HTERT RPE-1 (cell line): ENCODE data around the gene SGF29.
"Not testable (repeated sequence)": the region's sequence is repeated elsewhere in the genome, so short reads cannot be mapped to it uniquely, and the experiment has no call there.

Source experiments
- in situ Hi-C: fragments of 300-500 bp; cut with MboI; formaldehyde crosslinking; loops from 4 replicates; pipeline ENCODE4 v1.14.3; 2020; ENCODE audit warnings: low sequenced_read_pairs

Gene SGF29

DNA sequence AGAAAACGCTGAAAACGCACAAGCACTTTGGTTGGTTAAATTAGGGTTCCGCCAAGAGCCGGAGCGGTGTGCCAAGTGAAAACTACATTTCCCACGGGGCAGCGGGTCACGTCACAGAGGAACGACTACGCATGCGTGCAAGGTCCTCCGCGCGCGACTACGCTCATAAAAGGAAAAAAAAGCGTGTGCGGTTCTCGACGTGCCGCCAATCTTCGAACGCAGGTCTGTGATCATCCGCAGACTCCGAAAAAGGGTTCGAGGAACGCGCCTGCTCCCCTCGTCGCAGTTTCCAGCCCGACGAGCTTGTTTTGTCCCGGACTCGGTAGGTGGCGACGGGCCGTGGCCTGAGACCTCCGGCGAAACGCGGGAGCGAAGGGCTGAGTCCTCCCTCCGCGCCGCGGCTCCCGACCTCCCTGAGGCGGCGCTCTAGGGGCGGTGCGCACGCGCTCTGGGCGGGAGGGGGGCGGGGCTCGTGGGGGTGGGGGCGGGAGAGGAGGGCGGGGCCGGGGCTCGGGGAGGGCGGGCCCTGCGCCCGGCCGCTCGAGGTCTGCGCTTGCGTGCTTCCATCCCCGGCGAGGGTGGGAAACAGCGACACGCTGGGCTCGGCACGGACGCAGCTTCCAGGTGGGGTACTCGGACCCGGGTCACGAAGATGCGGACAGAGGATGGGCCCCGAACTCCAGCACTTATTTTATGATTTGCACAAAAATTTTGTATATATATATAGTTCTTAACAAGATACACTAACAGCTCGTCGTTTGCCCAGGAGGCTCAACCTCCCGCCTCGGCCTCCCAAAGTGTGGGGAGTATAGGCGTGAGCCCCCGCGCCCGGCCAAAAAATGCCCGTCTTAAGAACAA lies at the start of gene SGF29:
TSS of gene SGF29 (plus strand) at position 145 of the 858 bp plus-strand sequence. CDS start 27,150 bp downstream, outside the sequence.
- in situ Hi-C loops: no loop called here

DNA sequence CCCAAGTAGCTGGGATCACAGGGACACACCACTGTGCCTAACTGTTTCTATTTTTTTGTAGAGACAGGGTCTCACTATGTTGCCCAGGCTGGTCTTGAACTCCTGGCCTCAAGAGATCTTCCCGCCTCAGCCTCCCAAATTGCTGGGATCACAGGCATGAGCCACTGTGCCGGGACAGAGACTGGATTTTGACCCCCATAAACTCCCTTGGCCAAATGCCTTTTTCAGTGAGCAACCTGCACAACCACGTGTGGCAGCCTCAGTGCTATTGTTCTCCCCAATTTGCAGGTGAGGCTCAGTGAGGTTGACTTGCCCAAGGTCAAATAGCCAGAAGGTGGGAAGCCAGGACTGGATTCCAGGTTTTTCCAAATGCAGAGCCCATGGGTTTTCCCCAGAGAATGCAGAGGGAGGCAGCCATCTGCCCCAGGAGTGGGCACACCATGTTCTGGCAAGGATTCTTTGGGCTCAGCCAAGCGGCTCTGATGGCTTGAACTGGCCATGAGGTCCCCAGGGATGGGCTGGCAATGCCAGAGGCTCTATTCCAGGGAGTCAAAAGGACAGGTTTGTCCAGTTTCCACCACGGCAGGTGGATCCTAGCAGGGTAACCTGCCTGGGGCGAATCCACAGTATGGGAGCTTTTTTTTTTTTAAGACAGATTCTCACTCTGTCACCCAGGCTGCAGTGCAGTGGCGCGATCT lies 48.9 kb upstream of the SGF29 start:
- in situ Hi-C loops: no loop called here

DNA sequence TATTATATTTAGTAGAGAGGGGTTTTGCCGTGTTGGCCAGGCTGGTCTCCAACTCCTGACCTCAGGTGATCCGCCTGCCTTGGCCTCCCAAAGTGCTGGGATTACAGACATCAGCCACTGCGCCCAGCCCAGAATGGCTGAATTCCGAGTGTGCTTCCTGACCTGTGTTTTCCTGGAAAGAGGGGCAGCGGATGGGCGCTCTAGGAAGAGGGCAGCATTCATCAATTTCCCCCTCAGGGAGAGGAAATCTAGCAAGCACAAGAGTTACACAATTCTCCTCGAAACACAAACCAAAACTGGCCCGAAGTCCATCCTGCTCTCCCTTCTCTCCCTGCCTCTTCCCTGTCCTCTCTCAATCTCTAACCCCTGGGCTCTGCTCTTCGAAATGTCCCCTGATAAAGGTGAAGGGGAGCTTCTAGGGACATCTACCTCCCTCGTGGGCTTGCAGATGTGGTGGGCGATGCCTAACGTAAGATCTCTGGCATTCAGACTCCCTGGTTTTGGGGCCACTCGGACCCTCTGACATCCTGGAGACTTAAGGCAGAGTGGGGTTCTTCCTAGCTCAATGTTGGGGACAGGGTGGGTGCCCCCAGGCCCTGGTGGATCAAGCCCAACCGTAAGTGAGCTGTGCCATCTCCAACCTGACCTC lies 48.1 kb upstream of the SGF29 start:
- in situ Hi-C loops: no loop called here

DNA sequence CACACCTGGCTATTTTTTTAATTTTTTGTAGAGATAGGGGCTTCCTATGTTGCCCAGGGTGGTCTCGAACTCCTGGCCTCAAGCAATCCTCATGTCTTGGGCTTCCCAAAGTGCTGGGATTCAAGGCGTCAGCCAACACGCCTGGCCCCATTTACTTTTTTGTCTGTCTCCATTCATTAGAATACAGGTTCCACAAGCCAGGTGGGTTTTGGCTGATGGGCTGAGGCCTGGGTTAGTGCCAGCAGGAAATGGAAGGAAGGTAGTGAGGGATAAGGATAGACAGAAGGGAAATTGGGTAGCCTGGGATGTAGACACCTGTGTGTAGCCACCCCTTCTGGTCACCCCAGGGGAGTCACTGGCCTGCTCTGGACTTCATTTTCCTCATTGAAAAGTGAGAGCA lies 42.7 kb upstream of the SGF29 start:
- in situ Hi-C loops: no loop called here

DNA sequence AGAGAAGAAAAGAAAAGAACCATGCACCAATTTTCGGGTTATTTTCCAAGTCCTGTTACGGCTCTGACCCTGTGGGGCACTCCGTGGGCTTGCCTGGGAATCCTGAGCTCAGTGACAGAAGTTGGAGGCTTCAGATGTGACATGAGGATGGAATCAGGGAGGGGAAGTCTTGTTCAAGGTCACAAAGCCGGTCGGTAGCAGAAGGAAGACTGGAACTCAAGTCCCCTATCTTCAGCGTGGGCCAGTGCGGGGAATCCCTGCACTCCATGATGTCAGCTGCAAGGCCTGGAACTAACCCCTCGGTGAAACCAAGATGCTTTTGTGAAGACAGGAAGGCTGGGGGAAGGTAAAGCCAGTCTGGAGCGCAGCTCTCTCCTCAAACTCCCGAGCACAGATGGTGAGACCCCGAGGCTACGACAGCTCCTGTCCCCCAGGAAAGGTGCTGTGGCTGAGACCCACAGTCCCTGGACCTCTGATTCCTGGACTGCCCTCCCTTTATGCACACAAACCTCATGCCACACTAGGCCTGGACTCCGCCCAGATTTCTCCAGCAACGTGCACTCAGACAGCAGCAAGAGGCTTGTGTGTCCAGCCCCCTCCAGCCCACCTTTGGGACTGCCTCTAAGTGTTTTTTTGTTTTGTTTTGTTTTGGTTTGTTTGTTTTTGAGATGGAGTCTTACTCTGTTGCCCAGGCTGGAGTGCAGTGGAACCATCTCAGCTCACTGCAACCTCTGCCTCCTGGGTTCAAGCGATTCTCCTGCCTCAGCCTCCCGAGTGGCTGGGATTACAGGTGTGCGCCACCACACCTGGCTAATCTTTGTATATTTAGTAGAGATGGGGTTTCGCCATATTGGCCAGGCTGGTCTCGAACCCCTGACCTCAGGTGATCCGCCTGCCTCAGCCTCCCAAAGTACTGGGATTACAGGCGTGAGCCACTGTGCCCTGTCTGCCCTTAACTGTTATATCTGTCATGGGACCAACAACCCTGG lies 41.6 kb upstream of the SGF29 start:
- in situ Hi-C loops: no loop called here

DNA sequence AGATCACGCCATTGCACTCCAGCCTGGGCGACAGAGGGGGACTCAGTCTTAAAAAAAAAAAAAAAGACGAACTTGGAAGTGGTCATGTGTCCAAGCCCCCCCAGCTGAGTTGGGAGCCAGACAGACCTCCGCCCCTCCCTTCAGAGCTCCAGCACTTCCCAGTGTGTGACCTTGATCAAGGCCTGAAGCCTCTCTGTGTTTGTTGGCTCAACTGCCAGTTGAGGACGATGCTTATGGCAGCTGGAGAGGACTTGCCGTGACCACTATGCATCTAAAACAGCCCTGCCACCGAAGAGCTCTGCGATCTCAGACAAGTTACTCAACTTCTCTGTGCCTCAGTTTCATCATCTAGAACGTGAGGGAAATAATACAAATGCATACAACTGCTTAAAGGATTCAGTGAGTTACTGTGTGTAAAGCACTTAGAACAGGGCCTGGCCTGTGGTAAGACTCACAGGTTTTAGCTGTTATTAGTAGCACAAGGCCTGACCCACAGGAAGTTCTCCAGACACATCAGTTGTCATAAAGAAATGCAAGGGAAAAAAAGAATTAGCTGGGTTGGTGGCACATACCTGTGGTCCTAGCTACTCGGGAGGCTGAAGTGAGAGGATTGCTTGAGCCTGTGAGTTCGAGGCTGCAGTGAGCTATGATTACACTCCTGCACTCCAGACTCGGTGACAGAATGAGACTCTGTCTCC lies 40.1 kb upstream of the SGF29 start:
- in situ Hi-C loops: no loop called here

DNA sequence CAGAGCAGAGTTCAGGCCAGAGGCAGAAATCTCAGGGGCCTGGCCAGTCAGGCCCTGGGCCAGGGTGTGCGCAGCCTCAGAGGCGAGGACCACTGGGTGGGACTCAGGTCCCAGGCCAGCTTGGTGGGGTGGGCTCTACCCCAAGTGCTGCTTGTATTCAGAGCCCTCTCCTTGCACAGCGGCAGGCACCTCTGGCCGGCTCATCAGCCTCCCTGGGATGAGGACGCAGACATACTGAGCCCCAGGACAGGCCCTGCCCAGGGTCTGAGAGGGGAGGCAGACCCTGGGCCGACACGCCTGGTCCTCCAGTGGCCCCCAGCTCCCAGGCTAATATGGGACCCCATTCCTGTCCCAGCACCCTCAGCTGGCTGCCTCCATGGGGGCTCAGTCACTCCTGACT lies 39.5 kb upstream of the SGF29 start:
- in situ Hi-C loops: no loop called here

DNA sequence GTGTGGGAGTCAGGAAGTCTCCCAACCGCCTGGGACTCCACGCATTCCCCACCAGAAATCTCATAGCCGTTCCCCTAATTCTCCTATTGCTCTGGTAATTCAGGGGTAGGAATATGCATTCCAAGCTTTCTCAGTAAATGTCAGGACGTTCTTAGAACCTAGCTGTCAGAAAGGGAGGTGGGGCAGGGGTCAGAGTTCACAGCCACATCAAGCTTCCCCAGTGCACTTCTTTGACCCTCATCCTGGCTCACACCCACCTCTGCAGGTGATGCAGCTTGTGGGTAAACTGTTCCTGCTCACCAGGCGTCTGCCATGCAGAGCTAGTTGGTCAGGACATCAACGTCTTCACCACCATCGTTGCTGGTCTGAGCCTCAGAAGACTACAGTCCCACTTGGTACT lies 33.0 kb upstream of the SGF29 start:
- in situ Hi-C loops: no loop called here

DNA sequence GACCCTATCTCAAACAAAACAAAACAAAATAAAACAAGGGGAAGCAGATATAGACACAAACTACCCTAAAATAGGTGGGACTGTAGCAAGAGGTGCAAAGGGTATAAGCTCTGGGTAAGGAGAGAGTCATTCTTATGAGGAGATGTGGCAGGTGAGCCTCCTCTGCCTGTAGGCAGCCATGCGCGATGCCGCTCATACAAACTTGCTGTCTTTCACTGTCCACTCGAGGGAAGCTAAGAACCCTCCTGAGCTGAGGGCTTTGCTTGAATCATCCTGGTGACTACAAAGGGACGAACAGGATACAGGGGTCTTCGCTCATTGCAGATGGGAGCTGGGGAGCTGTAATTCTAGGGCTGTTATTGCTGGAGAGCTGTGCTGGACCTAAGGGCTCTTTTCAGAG lies 32.3 kb upstream of the SGF29 start:
- in situ Hi-C loops: no loop called here

DNA sequence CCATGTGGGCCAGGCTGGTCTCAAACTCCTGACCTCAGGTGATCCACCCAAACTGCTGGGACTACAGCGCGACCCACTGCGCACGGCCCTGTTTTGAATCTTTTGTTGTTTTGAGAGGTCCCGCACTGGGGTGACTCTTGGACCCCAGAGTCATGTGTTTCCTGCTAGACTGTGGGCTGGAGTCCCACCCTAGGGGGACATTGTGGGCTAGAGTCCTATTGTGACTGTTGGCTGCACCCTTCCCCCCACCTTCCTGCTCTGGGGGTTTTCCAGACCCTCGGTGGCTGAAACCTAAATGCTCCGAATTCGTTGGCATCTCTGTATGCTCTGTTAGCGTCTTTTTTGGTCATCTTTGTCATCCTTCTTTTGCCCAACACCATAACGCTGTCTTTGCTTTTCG lies 30.9 kb upstream of the SGF29 start:
- in situ Hi-C loops: no loop called here

DNA sequence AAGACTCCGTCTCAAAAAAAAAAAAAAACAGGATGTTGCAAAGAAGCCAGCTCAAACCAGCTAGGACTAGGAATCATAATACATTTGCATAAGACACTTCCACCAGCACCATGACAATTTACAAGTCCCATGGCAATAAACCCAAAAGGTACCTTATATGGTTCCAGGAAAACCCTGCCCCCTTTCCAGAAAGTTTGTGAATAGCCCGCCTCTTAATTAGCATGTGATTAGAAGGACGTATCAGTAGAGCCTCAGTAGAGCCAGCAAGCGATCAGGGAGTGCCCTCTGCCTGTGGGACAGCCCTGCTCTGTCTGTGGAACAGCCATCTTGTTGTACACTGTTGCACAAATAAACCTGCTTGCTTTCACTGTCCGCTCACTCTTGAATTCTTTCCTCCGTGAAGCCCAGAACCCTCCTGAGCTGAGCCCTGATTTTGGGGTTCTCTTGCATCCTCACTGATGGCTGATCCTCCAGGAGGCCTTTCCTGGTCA lies 29.0 kb upstream of the SGF29 start:
- in situ Hi-C loops: no loop called here

DNA sequence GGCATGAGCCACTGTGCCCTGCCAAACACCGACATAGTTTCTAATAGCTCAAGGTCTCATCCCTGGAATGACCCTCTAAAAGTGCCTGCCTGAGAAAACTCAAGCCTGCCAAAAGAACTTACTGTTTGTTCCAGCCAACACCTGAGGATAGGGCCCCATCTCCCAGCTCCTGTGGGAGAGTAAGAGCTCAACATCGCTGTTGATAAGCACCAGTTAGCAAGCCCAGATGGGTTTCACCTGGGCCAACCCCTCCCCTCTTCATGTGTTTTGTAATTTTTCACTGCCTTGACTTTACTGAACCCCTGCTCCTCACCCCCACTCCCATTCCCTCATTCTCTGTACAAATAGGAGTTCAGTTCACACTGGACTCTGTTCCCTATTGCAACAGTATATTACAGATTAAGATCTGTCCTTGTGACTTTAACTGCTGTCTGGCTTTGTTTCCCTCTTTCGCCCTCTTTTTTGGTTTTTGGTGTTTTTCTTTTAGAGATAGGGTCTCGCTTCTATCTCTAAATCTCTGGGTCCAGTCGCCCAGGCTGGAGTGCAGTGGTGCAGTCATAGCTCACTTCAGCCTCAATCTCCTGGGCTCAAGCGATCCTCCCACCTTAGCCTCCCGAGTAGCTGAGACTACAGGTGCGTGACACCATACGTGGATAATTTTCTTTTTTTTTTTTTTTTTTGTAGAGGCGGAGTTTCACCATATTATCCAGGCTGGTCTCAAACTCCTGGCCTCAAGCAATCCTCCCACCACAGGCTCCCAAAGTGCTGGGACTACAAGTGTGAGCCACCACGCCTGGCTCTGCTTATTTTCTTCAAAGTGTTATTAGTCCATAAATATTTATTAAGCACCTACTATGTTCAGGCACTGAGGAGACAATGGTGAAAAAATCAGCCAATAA lies 27.3 kb upstream of the SGF29 start:
- in situ Hi-C loops: no loop called here

DNA sequence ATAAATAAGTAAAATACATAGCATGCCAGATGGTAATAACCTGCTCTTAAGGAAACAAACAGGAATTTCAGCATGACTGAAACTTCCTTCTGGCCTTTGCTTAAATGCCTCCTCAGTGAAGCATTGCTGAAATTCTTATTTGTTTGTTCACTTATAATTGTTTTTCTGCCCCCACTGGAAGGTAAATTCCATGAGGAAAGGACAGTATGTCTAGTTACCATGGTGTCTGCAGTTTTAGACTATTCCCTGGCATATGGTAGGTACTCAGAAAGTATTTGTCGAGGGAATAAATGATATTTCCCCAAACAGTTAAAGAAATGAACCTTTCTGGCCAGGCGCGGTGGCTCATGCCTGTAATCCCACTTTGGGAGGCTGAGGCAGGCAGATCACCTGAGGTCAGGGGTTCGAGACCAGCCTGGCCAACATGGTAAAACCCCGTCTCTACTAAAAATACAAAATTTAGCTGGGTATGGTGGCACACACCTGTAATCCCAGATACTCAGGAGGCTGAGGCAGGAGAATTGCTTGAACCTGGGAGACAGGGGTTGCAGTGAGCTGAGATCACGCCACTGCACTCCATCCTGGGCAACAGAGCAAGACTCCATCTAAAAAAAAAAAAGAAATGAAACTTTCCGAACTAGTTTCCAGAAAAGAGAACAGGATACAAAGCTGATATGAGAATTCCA lies 26.5 kb upstream of the SGF29 start:
- in situ Hi-C loops: not testable (repeated sequence)

DNA sequence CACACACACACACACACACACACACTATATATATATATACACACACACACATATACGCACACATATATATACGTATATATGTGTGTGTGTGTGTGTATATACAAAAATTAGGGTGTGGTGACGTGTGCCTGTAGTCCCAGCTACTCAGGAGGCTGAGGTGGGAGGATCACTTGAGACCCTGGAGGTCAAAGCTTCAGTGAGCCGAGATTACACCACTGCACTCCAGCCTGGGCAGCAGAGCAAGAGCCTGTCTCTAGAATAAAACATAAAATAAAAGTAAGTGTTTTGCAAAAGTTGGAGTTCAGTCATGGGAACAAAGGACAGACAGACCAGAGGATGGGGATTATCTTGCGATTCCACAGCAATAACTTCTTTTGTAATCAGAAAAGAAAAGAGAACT lies 25.7 kb upstream of the SGF29 start:
- in situ Hi-C loops: no loop called here

DNA sequence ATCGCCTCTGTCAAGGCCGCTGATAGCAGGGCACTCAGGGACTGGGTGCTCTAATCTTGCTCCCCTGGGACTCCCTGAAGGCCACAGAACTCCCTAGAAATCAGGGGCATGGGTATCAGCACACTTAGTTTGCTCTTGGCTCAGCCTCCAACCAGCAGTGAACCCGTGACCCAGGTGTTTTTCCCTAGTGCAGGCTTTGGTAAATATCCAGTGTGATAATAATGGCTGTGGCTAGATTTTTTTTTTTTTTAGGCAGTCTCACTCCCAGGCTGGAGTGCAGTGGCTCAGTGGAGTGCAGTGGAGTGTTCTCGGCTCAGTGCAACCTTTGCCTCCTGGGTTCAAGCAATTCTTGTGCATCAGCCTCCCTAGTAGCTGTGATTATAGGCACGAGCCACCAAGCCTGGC lies 25.3 kb upstream of the SGF29 start:
- in situ Hi-C loops: no loop called here

DNA sequence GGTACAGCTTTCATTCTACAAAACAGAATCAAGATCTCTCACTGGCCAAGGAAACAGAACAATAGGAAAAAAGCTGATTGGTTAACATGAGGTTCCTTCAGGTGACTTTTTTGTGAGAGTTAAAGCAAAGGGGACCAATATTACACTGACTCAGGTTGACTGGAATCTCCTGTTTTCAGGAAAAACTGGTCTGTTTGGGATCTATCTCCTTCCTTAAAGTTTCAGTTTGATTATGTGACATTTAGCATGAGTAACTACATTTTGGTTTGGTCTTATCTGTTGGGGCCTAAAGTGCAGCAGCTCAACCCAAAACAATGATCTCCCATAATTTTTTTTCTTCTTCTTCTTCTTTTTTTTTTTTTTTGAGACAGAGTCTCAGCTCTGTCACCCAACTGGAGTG lies 24.6 kb upstream of the SGF29 start:
- in situ Hi-C loops: no loop called here

DNA sequence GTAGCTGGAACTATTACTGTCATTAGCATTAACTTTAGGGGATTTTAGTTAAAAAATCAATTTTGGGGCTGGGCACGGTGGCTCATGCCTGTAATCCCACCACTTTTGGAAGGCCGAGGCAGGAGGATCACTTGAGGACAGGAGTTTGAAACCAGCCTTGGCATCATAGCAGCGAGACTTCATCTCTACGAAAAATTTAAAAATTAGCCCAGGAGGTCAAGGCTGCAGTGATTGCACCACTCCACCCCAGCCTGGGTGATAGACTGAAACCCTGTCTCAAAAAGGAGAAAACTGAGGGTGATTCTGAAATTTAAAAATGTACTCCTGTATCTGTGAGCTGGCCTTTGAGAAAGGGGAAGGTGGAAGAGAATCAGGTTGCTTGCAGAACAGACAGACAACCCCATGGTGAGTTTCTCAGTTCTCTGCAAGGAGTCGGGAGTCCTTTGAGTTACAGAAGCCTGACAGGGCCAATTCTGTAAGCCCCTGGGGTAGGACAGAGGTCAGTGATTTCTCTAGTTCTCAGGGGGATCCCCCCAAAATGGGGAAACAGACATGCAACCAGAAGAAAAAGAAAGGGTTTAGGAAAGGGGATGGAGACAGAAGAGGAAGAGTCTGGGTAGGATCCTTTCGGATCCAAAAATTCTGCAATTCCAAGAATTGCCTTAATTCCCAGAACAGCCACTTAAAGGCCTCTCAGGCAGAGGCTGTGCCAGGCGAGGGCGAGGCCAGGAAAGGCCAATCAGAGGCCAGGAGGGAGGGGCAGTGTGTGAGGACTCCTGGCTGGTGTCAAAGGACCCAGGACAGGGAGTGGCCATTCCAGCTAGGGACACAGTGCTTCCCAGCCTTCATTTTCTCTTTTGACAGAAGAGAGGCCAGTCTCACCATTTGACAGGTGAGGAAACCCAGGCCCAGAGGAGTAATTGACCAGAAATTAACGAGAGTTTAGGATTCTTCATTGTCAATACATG lies 21.7 kb upstream of the SGF29 start:
- in situ Hi-C loops: no loop called here
